GM12878 (cell line): ENCODE results near the gene PLCXD1. TPM values are rescaled to one million over a fixed set of nuclear protein-coding genes. Genes with fewer than 3 reads are reported as not detected.
"Not testable (repeated sequence)": the region's sequence is repeated elsewhere in the genome, so short reads cannot be mapped to it uniquely, and the experiment has no call there.

Experiments used
- ATAC-seq: fragments of 200-7000 bp; cut with Tn5 transposase; 3 replicates; pipeline ENCODE4 v1.9.1; 2020; ENCODE audit warnings: mild to moderate bottlenecking, moderate library complexity
- BruUV-seq: library from RNA; stranded (reverse); fragments of 400-500 nt; replicated peaks from 2 replicates; lab custom pipeline; 2021; lab: Mats Ljungman, UMichigan
- CTCF ChIA-PET: fragments of 300-600 bp; sonication (Branson Sonifier 250); formaldehyde crosslinking; extraction: SDS; loops from one replicate; lab custom pipeline; 2021; ENCODE audit warnings: inconsistent platforms; lab: Yijun Ruan, JAX
- POLR2A ChIA-PET: fragments of 350-600 bp; formaldehyde crosslinking; extraction: SDS; loops from one replicate; lab custom pipeline; 2021; ENCODE audit warnings: inconsistent platforms; lab: Charles Lee
- RAD21 ChIA-PET: fragments of 300-600 bp; sonication (Branson Sonifier 250); formaldehyde crosslinking; loops from one replicate; lab custom pipeline; 2023; ENCODE audit warnings: antibody characterized with exemption; ENCODE audit not compliant: unreplicated experiment; lab: Charles Lee
- SMC1A ChIA-PET: fragments of 300-600 bp; sonication (Branson Sonifier 250); formaldehyde crosslinking; loops from one replicate; lab custom pipeline; 2023; ENCODE audit not compliant: unreplicated experiment, uncharacterized antibody; lab: Charles Lee
- DNase-seq: peaks from one replicate; pipeline ENCODE4 v3.0.0-alpha.2; 2011; ENCODE audit warnings: low read depth, low spot score
- FAIRE-seq: peaks from 3 replicates; lab custom pipeline; 2011; peaks lifted over from hg19 to GRCh38; lab: Jason Lieb, UNC
- H2AFZ ChIP-seq: 2 replicates; pipeline ENCODE4 v1.6.0; 2011; ENCODE audit warnings: low read depth, low read length, control low read depth; ENCODE audit not compliant: control insufficient read depth
- H3K27ac ChIP-seq: 2 replicates; pipeline ENCODE4 v1.5.1; 2011; ENCODE audit warnings: control low read depth; ENCODE audit not compliant: control insufficient read depth, insufficient read depth
- H3K27me3 ChIP-seq, 2 experiments: replicated peaks in 1 of 2; 2 replicates each; pipeline versions ENCODE4 v1.6.0 to v1.6.1; 2011; ENCODE audit warnings: low read length in 1 of 2; ENCODE audit not compliant: control insufficient read depth in 2 of 2, insufficient read depth in 2 of 2
- H3K36me3 ChIP-seq, 2 experiments: 2 replicates each; pipeline ENCODE4 v1.5.1; 2011; ENCODE audit warnings: low read length in 1 of 2; ENCODE audit not compliant: control insufficient read depth in 2 of 2, insufficient read depth in 2 of 2
- H3K4me1 ChIP-seq: 2 replicates; pipeline ENCODE4 v1.6.1; 2011; ENCODE audit warnings: mild to moderate bottlenecking, low read length, moderate library complexity, mixed read lengths; ENCODE audit not compliant: control insufficient read depth, insufficient read depth
- H3K4me2 ChIP-seq: 2 replicates; pipeline ENCODE4 v1.6.0; 2011; ENCODE audit warnings: control low read depth; ENCODE audit not compliant: control insufficient read depth, insufficient read depth
- H3K4me3 ChIP-seq: fragments of 200-600 bp; sonication (generic); 2 replicates; pipeline ENCODE4 v1.5.1; 2016
- H3K79me2 ChIP-seq: 2 replicates; pipeline ENCODE4 v1.6.0; 2011; ENCODE audit warnings: low read length; ENCODE audit not compliant: control insufficient read depth, insufficient read depth
- H3K9ac ChIP-seq: 2 replicates; pipeline ENCODE4 v1.8.0; 2011; ENCODE audit warnings: low read length, control low read depth, mixed read lengths; ENCODE audit not compliant: control insufficient read depth, insufficient read depth
- H3K9me3 ChIP-seq: replicated peaks from 3 replicates; pipeline ENCODE4 v1.5.1; 2011; ENCODE audit warnings: mild to moderate bottlenecking, low read length; ENCODE audit not compliant: control insufficient read depth, insufficient read depth
- H4K20me1 ChIP-seq: 2 replicates; pipeline ENCODE4 v1.6.0; 2011; ENCODE audit not compliant: control insufficient read depth, insufficient read depth
- MTA2 ChIP-seq: fragments of 450-650 bp; IDR thresholded peaks from 2 replicates; pipeline ENCODE4 v1.6.1; 2016; ENCODE audit warnings: low read depth, mild to moderate bottlenecking, moderate library complexity
- ZBTB33 ChIP-seq: fragments of 450-650 bp; IDR thresholded peaks from 2 replicates; pipeline ENCODE4 v1.6.1; 2017; ENCODE audit warnings: mild to moderate bottlenecking
- WGBS: methylation state at CpG from one replicate; pipeline ENCODE4 v1.1.6; 2016; ENCODE audit warnings: low lambda C conversion rate; ENCODE audit not compliant: insufficient replicate concordance, insufficient coverage; ENCODE audit errors: missing lambda C conversion rate; 5-methylcytosine and 5-hydroxymethylcytosine counted together
- in situ Hi-C: fragments of 300-500 bp; cut with MboI; formaldehyde crosslinking; loops from 9 replicates; pipeline ENCODE4 v1.14.3; 2018; ENCODE audit warnings: mixed read lengths
- intact Hi-C: fragments of 100-400 bp; cut with micrococcal nuclease; formaldehyde crosslinking; loops from one replicate; pipeline ENCODE4 v1.14.2; 2022; ENCODE audit not compliant: unreplicated experiment
- polyA plus RNA-seq, 11 experiments: library from polyadenylated mRNA; depleted of rRNA in 4 of 11; unstranded in 6 of 11; stranded (reverse) in 5 of 11; fragments of >200 nt; fragmentation: Nextera tagmentation in 4 of 11; fragmentation: Illumina TruSeq in 1 of 11; extraction: Ambion mirVana in 4 of 11; extraction: Trizol in 1 of 11; gene quantifications; 1 replicate in 1 of 11; 2 replicates in 10 of 11; pipeline versions ENCODE4 v1.2.1 to v1.2.3, GENCODE V29; 2011 to 2016; ENCODE audit warnings: inconsistent platforms in 2 of 11, missing spikeins in 2 of 11, low read depth in 1 of 11
- total RNA-seq, 4 experiments: library from RNA; depleted of rRNA in 3 of 4; stranded (reverse); fragments of >200 nt in 3 of 4; fragmentation: Illumina TruSeq in 1 of 4; extraction: Trizol in 1 of 4; gene quantifications; 2 replicates each; pipeline versions ENCODE4 v1.2.1 to v1.2.3, GENCODE V29; 2013 to 2021

Gene PLCXD1
- total and polyA plus RNA-seq, 10 of the 15 experiments (the other 5 are each of a cell fraction or from before 2014, with no cell fraction given), result 2.4 to 49.7 (median 18.0) TPM

- TF ChIP-seq MTA2 (no peak), ZBTB33 (no peak)
Observed at GRCh38 chrX:323721-324628, 42.8 kb downstream of the PLCXD1 start (continued).

- H3K79me2 ChIP-seq, H4K20me1 ChIP-seq, CTCF ChIA-PET, H3K27ac ChIP-seq, SMC1A ChIA-PET, POLR2A ChIA-PET, H3K27me3 ChIP-seq, H3K4me2 ChIP-seq, DNase-seq, BruUV-seq, H3K9me3 ChIP-seq, H3K4me3 ChIP-seq, in situ Hi-C loops, H3K4me1 ChIP-seq, ATAC-seq, H3K36me3 ChIP-seq, FAIRE-seq, H3K9ac ChIP-seq, H2AFZ ChIP-seq, RAD21 ChIA-PET, intact Hi-C loops: not testable (repeated sequence)
- WGBS, result 45% methylated on average over 14 of the region's 14 CpGs
Observed at GRCh38 chrX:324664-325063, 43.5 kb downstream of the PLCXD1 start.
